HL-60 (cell line): Measurements from ENCODE around the gene SMIM24.

Experiments used
- CTCF ChIP-seq: IDR thresholded peaks from one replicate; pipeline ENCODE4 v1.5.1; 2011; ENCODE audit warnings: low read length, control low read depth, inconsistent platforms; ENCODE audit not compliant: insufficient read depth
- GABPA ChIP-seq: IDR thresholded peaks from 2 replicates; pipeline ENCODE4 v1.6.1; 2012; ENCODE audit warnings: low read depth
- POLR2AphosphoS5 ChIP-seq: IDR thresholded peaks from 2 replicates; pipeline ENCODE4 v1.6.1; 2012; ENCODE audit warnings: low read depth
- REST ChIP-seq: IDR thresholded peaks from 2 replicates; pipeline ENCODE4 v1.6.1; 2012; ENCODE audit warnings: low read depth; ENCODE audit not compliant: insufficient replicate concordance

DNA sequence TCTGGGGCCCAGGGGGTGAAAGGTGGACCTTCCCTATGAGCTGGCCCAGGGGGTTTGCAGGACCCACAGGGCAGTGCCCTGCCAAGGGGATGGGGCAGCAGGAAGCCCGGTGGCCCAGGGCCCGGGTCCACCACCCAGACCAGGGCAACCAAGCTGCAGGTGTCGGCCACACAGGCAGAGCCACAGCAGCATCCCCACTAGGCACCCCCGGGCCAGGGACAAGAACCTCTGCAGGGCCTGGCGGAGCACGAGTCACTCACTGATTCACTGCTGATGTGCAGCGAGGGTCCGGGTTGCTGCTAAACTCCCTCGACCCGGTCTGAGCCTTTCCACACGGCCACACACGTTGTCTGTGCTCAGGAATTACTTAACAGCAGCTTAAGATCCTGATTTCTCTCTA is 34.6 kb upstream of the SMIM24 start:
- TF ChIP-seq POLR2AphosphoS5 = no peak
- TF ChIP-seq CTCF = no peak
- no peak for TF ChIP-seq GABPA
- no peak for TF ChIP-seq REST
